ENCODE data around the gene PIP5KL1. TPM values are rescaled to one million over a fixed set of nuclear protein-coding genes. Genes with fewer than 3 reads are reported as not detected.

Gene PIP5KL1
- total and polyA plus RNA-seq, 2 of the 4 experiments (the other 2 are of a cell fraction), result 0.36 to 3.6 TPM

GRCh38 chr9:127977009-127977883 is 46.7 kb upstream of the PIP5KL1 start (continued):
- no peak for TF ChIP-seq MAFK (IDR thresholded peaks at IDR 0.05; ENCODE audit: low read depth, low read length)
- TF ChIP-seq RCOR1 (IDR thresholded peaks at IDR 0.05; ENCODE audit: insufficient replicate concordance, low read length), result no peak

- H3K27ac ChIP-seq (ENCODE audit: insufficient read depth, low read length), result no peak overlapping the region
- H2AK5ac ChIP-seq (ENCODE audit: low read depth, low read length), result no peak overlapping the region
- no peak overlapping the region for H4K91ac ChIP-seq (ENCODE audit: insufficient read depth, low read depth, low read length)
- no peaks in the 10 kb centered on the region for H3K27me3 ChIP-seq (ENCODE audit: control insufficient read depth, insufficient read depth, low read length)
- no peak overlapping the region for H2BK120ac ChIP-seq (ENCODE audit: low read depth, low read length)
- H4K8ac ChIP-seq (ENCODE audit: low read depth in 2 of 2, low read length in 2 of 2), result no peak overlapping the region
- intact Hi-C loops (cut with micrococcal nuclease), result no loop called here
- H2AK9ac ChIP-seq (replicated peaks; ENCODE audit: low read depth, low read length, poor library complexity), result no peak overlapping the region
- no peak overlapping the region for H2BK5ac ChIP-seq (ENCODE audit: low read depth, low read length, poor library complexity, severe bottlenecking)
- no peak overlapping the region for H2BK20ac ChIP-seq (ENCODE audit: low read depth, low read length)
- DNase-seq, result no peak
- no peak for TF ChIP-seq SMC3 (IDR thresholded peaks at IDR 0.05; ENCODE audit: low read depth, low read length)
- TF ChIP-seq BHLHE40 (IDR thresholded peaks at IDR 0.05; ENCODE audit: low read depth, low read length), result no peak
- no peak for TF ChIP-seq CHD1 (IDR thresholded peaks at IDR 0.05; ENCODE audit: low read depth, low read length)
- 100% methylated on average over 1 of the region's 6 CpGs; no CpG with 5 or more reads in 1 of the 2 experiments for WGBS, 2 experiments (ENCODE audit: extremely low coverage in 2 of 2, insufficient read length in 1 of 2)
- dilution Hi-C loops (cut with HindIII; ENCODE audit: low sequenced_read_pairs, unreplicated experiment), result no loop called here
- POLR2A ChIA-PET (ENCODE audit: unreplicated experiment), result no interaction called here
- H3K4me2 ChIP-seq (ENCODE audit: low read depth, low read length), result no peak overlapping the region
- ATAC-seq (ENCODE audit: low read depth), result no peak
- no peak overlapping the region for H3K23ac ChIP-seq (ENCODE audit: low read depth, low read length)
- no peak overlapping the region for H3K14ac ChIP-seq (replicated peaks; ENCODE audit: low read depth, low read length)
- H4K5ac ChIP-seq (ENCODE audit: low read depth, low read length), result no peak overlapping the region
- H3K9ac ChIP-seq (ENCODE audit: low read depth, low read length), result no peak overlapping the region
- H3K4me3 ChIP-seq (ENCODE audit: insufficient read depth, low read depth, low read length), result no peak overlapping the region
- H3K56ac ChIP-seq (ENCODE audit: extremely low read depth, insufficient read depth, low read length), result no peak overlapping the region
- CTCF ChIA-PET, result interaction anchor here (2.2 kb wide), 1 partner anchor 34 kb away, joined by 8 read pairs; no protein-coding TSS in a partner anchor
- in situ Hi-C loops (cut with MboI; ENCODE audit: low sequenced_read_pairs), result no loop called here
- peaks cover 83% of the 10 kb centered on the region for H4K20me1 ChIP-seq (ENCODE audit: insufficient read depth, low read length)
- peaks cover 26 to 83% of the 10 kb centered on the region in 2 experiments for H3K79me1 ChIP-seq (ENCODE audit: low read depth in 1 of 2, low read length in 2 of 2)
- H3K18ac ChIP-seq (ENCODE audit: low read depth, low read length), result no peak overlapping the region
- no peaks in the 10 kb centered on the region for H3K36me3 ChIP-seq (ENCODE audit: control insufficient read depth, insufficient read depth, low read length)
- no peak overlapping the region for H3K4ac ChIP-seq (ENCODE audit: low read depth, low read length)
- H2BK15ac ChIP-seq (ENCODE audit: low read depth, low read length), result no peak overlapping the region
- H3K9me1 ChIP-seq (ENCODE audit: insufficient read depth, low read length), result peaks cover 8% of the 10 kb centered on the region; the same call in 1 of the 2 replicates
- peaks cover 39% of the 10 kb centered on the region for H3K4me1 ChIP-seq (ENCODE audit: control insufficient read depth, insufficient read depth, low read length)
- BruUV-seq (replicated peaks), result no TSS peak
- H3K9me3 ChIP-seq (ENCODE audit: control insufficient read depth, insufficient read depth, low read length), result no peaks in the 10 kb centered on the region
- no peak overlapping the region for H2AFZ ChIP-seq (replicated peaks; ENCODE audit: low read length, poor library complexity)
Observed at GRCh38 chr9:127976498-127976897, 45.9 kb upstream of the PIP5KL1 start.

Measured in IMR-90 (cell line).